Right forelimb (tissue), 1 donor: ENCODE data around the gene EFCAB12.
"Not testable (repeated sequence)": the region's sequence is repeated elsewhere in the genome, so short reads cannot be mapped to it uniquely, and the experiment has no call there.

Experiments
- DNase-seq: peaks from one replicate; pipeline ENCODE4 v3.0.0-alpha.2; 2018

Gene EFCAB12

GRCh38 chr3:129364811-129365210 lies 63.6 kb downstream of the EFCAB12 start:
- not testable (repeated sequence) for DNase-seq

- not testable (repeated sequence) for DNase-seq
Observed at GRCh38 chr3:129363356-129363755, 65.1 kb downstream of the EFCAB12 start.

- DNase-seq: no peak
Observed at GRCh38 chr3:129360705-129361460, 67.6 kb downstream of the EFCAB12 start.

GRCh38 chr3:129360171-129360611 lies 68.2 kb downstream of the EFCAB12 start:
- no peak for DNase-seq

GRCh38 chr3:129358772-129359371 lies 69.6 kb downstream of the EFCAB12 start:
- DNase-seq: no peak

- DNase-seq: no peak
Observed at GRCh38 chr3:129358177-129358771, 70.2 kb downstream of the EFCAB12 start.

- DNase-seq: no peak
Observed at GRCh38 chr3:129357616-129358015, 70.8 kb downstream of the EFCAB12 start.

GRCh38 chr3:129356756-129357425 lies 71.5 kb downstream of the EFCAB12 start:
- DNase-seq: no peak

- no peak for DNase-seq
Observed at GRCh38 chr3:129353589-129353941, 74.9 kb downstream of the EFCAB12 start.

GRCh38 chr3:129352650-129353588 lies 75.5 kb downstream of the EFCAB12 start:
- DNase-seq: no peak

- no peak for DNase-seq
Observed at GRCh38 chr3:129352045-129352444, 76.4 kb downstream of the EFCAB12 start.
